Inferior parietal cortex (tissue), 1 donor: ENCODE measurements around the gene ADISSP.

Experiments used
- DNase-seq: peaks from one replicate; pipeline ENCODE4 v3.0.0-alpha.2; 2016; ENCODE audit errors: extremely low spot score

ADISSP gene

DNA sequence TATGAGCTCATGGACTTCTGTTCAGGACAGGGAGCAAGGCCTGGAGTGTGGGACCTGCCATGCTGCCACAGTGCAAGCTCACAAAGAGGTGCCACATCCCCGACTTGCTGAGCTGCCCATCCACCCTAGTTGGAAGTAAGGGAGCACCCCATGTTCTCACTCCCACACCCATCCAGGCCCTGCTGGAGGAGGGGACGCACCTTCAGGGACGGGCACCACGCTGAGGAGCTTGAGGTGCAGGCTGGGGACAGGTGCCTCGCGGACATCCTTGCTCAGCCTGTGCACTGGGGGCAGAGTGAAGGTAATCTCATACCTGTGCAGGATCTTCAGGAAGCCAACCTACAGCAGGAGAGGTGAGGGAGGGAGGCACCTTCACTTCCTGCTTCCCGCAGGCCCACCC lies 12.3 kb downstream of the ADISSP start:
- DNase-seq = no peak

DNA sequence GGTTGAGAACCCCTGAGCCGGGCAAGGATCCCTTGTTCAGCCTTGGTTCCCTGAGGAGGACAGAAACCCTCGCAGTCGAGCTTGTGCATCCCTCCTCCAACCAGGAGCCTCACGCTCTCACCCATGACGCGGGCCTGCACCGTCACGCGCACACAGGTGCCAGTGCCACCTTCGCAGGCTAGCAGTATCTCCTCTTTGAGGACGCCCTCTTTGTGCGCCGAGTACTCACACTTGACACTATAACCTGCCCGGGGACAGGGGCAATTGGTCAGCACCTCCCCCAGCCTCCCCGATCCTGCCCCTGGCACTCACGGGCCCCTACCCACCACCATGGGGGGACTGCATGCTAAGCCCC lies 13.3 kb downstream of the ADISSP start:
- DNase-seq = no peak

DNA sequence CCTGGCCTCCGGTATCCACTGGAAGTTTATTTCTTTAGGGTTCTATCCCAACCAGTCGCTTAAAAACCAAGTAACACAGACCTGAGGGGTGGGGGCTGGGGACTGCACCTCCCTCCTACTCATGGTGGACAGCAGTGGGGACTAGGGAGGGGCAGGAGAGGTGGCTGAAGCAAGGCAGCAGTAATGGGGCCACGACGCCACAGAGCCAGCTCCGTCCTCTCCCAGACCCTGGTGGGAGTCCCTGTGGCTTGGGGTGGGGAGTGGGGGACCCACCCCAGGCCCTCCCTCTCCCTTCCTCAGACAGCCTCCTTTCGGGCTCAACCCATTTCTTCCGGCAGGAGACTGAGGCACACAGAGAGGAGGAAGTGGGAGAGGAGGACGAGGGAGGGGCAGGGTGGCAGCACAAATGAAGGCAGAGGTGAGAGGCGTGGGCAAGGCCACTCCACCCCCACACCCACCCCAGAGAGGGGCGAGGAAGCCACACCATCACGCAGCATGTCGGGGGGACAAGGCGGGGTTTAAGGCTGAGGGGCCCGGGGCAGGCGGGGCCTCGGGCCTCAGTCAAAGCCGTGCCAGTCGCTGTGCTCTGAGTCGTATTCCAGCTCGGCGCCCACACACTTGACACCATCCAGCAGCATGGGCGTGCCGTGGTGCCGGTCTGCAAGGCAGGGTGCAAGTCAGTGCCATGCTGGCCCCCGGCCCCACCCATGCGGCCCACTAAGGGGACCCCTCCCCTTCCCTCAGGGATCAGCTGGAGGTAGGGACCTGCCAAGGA lies 13.9 kb downstream of the ADISSP start:
- DNase-seq = no peak

DNA sequence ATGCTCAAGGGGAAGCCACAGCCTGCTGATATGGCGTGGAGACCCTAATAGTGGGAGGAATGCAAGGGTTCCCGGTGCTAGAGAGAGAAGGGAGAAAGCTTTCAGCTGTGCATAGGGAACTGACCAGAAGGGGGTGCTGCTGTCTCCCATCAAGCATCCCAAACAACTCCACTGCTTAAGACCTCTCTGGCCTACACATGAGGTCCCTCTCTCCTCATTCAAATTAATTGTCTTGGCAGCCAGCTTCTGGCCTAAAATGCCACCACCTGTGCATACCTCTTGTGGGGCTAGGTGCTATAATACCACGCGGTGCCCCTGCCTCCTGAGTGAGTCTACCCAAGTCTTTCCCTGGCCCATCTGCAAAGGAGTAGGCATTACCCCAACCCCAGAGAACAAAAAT lies 14.5 kb downstream of the ADISSP start:
- peak; percentile 64 for DNase-seq

DNA sequence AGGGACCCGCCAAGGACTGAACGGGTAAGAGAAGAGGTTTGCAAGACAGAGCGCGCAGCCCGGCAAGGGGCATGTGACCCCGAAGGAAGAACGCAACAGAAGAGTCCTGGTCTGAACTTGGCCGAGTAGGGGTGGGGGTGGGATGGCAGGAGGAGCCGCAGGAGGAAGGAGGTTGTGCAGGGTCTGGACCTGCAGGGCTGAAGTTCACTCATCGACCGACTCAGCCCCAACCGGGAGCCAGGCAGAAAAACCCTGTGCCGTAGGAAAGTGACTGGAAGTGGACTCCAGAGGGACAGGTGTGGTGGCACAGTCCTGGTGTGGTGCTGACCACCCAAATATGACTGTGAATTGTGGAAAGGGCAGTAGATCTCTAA lies 15.2 kb downstream of the ADISSP start:
- no peak for DNase-seq

DNA sequence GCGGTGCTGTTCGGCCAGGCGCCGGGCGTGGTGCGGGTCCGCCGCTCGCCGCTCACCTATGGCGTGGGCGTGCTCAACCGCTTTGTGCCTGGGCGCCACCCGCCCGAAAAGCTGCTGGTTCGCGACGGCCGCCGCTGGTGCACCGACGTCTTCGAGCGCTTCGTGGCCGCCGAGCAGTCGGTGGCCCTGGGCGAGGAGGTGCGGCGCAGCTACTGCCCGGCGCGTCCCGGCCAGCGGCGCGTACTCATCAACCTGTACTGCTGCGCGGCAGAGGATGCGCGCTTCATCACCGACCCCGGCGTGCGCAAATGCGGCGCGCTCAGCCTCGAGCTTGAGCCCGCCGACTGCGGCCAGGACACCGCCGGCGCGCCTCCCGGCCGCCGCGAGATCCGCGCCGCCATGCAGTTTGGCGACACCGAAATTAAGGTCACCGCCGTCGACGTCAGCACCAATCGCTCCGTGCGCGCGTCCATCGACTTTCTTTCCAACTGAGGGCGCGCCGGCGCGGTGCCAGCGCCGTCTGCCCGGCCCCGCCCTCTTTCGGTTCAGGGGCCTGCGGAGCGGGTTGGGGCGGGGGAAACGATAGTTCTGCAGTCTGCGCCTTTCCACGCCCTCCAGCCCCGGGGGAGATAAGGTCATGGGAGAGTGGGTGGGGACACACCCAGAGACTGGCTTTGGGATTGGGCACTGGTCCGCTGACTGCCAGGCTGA lies 15.7 kb downstream of the ADISSP start:
- no peak for DNase-seq

DNA sequence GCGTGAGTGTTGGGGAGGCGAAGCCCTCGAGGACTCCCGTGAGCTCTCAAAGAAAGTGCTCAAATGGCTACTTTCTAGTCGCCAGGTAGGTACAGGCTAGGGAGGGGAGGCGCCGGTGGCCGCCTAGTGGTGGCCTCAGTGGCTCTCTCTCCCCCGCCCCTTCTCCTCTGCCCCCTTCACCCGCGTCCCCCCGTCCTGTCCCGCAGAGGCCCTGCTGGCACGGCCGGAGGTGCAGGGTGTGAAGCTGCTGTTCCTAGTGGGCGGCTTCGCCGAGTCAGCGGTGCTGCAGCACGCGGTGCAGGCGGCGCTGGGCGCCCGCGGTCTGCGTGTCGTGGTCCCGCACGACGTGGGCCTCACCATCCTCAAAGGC lies 16.3 kb downstream of the ADISSP start:
- no peak for DNase-seq

DNA sequence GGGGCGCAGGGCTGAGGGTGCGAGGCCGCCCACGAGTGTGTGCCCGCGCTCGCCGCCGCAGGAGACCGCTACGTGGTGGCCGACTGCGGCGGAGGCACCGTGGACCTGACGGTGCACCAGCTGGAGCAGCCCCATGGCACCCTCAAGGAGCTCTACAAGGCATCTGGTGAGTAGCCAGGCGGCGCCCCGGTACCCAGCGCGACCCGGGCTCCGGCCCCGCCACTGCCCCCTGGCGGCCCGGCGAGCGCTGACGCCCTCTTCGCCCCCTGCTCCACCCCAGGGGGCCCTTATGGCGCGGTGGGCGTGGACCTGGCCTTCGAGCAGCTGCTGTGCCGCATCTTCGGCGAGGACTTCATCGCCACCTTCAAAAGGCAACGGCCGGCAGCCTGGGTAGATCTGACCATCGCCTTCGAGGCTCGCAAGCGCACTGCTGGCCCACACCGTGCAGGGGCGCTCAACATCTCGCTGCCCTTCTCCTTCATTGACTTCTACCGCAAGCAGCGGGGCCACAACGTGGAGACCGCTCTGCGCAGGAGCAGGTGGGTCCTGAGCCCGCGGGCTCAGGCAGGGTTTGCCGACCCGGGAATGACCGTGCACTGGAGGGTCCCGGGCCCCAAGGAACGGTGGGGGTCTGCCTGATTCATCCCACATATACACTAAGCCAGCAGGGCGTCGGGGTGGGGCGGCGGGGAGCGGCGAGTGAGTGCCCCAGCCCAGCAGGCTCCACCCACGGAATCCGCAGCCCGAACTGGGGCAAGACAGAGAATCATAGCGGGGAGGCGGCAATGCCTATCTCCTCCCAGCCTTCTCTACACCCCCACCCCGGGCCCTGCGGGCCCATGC lies 17.6 kb downstream of the ADISSP start:
- DNase-seq = no peak

DNA sequence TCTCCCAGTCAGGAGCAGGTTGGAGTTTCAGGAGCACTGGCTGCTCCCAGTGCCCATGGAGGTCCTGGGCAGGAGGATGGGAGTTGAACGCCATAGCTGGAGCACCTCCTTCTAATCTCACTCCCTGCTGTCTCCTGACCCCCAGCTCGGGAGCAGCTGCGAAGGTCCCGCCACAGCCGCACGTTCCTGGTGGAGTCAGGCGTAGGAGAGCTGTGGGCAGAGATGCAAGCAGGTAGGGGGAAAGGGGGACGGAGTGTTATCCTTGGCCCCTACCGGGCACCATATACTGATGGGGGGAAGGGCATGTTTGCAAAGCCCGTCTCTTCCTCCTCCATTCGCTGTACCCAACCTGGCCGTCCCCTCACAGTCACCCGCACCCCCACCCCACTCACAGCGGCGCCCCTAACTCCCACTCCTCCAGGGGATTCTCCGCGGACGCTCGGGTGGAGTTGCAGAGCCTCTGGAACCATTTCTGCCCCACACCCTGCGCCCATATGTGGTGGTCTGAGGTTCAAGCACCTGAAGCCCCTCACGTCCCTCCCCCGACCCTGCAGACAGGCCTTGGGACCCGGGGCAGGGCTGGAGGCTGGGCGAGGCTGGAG lies 18.4 kb downstream of the ADISSP start:
- DNase-seq = no peak

DNA sequence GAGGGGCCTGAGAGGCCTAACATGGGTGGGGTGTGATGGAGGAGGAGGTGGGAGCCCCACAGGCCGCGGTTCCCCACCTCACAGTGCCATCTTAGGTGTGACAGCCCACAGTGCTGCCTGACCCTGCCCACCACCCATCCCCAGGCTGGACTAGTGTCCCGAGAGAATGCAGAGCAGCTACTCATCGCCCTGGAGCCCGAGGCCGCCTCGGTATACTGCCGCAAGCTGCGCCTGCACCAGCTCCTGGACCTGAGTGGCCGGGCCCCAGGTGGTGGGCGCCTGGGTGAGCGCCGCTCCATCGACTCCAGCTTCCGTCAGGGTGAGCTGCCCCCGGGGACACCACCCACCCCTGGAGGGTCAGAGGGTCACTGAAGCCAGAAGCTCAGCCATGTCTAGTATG lies 19.5 kb downstream of the ADISSP start:
- DNase-seq = no peak

DNA sequence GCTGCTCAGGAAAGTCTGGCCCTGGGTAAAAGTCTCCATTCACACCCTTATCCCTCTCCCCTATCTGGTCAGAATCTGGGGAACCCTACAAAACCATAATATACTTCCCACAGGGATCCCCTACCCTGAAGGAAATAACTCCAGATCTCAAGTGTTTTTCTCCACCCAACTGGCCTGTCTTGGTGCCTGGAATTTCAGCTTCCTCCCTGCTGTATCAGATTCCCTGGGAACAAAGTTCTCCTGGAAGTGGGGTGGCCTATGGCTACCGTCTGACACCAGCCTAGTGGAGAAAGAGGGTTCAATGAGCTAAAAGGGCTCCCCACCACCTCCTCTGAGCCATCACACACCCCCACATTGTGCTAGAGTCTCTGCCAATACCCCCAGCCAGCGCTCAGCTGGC lies 20.1 kb downstream of the ADISSP start:
- DNase-seq = no peak

DNA sequence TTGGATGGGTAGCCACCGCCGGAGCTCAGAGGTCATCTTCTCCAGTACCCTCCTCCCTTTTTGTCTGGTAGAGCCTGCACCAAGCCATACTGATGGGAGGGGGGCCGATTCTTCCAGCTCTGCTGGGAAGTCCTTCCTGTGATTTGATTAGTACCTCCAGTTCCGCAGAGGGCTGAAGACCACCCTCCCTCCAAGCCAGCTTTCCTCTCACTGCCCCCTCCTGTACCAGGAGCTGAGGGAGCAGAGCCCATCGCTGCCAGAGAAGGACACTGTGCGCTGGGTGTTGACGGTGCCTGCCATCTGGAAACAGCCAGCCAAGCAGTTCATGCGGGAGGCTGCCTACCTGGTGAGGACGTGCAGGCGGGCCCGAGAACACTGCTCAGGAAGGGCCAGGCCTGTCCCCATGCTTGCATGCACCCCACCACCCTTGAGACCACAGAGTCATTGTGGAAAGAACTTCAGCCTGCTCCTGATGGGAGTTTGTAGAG lies 21.8 kb downstream of the ADISSP start:
- DNase-seq = no peak

DNA sequence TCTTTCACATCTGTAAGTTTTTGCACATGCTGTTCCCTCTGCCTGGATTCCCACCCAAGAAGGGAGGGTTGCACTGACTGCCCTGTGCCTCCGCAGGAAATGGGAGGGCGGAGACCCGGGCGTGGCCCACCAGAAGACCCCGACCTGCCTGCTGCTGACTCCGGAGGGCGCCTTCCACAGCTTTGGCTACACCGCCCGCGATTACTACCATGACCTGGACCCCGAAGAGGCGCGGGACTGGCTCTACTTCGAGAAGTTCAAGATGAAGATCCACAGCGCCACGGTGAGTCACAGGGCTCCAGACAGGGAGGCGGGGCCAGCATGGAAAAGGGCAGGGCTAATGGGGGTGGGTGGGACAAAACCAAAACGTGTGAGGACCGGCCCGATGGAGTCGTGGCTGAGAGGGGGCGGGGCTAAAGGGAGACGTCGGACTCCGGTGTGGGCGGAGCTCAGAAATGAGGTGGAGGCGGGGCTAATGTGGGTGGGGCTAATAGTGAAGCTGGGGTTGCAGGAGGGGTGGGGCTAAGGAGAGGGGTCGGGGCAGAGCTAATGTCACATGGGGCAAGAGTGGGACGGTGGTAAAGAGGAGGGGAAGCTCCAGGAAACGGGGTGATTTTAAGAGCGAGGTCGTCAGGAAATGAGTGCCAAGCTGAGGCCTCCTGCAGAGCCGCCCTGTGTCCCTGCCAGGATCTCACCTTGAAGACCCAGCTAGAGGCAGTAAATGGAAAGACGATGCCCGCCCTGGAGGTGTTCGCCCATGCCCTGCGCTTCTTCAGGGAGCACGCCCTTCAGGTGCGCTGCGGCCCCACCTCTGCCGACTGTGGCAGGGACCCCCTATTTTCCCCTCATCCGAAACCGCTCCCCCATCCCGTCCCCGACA lies 22.5 kb downstream of the ADISSP start:
- DNase-seq = no peak

DNA sequence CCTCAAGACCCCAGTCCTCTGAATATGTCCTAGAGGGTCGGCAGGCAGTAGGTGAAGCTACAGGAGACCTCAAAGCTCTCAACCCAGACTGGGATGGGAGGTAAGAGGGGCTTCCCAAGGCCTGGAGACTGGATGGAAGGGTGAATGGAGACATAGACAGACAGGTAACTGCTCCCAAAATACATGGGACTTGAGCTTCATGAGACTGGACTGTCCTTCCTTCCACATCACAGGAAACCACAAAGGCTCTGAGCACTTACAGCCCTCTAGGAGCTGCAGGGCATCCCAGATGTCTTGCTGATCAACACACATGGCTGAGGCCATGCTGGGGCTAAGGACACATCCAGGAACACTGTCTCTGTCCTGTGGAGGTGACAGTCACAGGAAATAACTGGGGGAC lies 23.5 kb downstream of the ADISSP start:
- no peak for DNase-seq

DNA sequence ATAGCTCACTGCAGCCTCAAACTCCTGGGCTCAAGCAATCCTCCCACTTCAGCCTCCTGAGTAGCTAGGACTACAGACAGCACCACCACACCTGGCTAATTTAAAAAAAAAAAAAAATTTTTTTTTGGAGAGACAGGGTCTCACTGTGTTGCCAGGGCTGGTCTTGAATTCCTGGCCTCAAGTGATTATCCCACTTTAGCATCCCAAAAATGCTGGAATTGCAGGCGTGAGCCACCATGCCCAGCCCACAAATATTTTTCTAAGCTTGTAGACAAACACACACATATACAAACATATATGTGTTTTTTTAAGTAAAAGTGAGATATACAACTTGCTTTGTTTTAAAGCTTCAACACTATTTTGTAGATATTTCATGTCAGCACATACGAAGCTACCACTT lies 24.3 kb downstream of the ADISSP start:
- DNase-seq = no peak

DNA sequence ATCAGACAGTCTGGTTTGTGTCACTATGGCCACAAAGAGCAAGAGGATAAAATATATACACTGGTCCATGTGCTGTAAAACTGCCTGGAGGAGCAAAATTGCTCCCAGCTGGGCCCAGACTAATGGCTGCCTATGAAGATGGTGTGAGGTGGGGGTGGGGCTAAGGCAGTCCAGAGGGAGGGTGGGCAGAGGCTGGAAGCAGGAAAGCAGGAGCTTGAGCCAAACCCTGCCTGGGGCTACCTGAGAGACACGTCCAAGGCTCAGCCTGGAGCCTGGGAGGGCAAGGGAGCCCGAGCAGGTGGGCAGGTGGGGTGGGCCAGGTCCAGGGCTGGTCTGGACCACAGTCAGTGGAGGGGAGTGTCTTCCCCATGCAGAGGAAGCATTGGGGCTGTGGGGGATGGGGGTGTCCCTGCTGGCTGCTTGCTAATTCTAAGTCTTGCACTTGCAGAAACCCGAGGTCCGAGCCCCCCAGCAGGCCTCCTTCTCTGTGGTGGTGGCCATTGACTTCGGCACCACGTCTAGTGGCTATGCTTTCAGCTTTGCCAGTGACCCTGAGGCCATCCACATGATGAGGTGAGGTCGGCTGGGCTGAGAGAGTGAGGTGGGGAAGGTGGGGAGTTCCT lies 25.6 kb downstream of the ADISSP start:
- no peak for DNase-seq

DNA sequence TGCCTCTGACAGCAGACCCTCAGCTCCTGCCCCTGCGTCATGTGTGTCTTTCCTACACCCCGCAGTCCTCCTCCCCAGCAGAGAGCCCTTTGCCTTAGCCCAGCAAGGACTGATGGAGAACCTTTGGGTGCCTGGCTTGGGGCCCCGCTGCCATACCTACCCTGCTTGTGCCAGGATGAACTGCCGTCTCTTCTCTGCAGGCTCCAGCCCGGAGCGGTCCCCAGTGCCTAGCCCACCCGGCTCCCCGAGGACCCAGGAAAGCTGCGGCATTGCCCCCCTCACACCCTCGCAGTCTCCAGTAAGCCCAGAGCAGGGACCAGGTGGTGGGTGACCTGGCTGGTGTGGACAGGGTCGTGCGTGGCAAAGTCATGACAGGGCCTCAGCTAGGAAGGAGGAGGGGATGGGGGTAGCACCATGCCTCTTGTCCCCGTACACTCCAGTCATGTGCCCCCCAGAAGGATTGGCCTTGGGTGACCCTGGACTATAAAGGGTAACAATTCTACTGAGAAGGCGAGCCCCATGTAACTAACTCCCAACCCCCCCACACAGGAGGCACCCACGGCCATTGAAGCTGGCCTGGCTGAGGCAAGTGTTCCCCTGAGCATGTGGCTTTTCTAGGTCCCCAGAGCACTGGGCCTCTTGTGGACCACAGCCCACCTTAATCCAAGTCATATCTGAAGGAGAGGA lies 26.8 kb downstream of the ADISSP start:
- DNase-seq = no peak

DNA sequence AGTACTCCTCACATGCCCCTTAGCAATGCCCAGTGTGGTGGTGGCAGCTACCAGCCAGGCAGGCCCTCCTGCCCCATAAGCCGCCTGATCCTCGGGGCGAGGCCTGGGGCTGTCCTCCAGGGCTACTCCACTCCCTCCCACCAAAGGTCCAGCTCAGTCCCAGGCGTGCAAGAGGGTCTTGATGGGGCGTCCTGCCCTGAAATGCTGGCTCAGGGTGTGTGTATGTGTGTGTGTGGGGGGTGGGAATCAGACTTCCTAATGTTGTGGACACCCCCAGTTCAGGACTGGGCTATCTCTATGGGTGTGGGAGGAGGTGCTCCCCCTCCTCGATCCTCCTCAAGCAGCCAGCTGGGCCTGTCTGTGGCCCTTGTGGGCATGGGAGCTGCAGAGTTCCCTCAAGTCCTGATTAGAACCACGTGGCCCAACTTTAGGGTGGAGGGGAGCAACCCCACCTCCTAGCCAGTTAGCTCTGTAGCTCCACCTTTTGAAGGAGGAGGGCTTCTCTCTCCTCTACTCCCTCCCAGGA lies 27.6 kb downstream of the ADISSP start:
- no peak for DNase-seq

DNA sequence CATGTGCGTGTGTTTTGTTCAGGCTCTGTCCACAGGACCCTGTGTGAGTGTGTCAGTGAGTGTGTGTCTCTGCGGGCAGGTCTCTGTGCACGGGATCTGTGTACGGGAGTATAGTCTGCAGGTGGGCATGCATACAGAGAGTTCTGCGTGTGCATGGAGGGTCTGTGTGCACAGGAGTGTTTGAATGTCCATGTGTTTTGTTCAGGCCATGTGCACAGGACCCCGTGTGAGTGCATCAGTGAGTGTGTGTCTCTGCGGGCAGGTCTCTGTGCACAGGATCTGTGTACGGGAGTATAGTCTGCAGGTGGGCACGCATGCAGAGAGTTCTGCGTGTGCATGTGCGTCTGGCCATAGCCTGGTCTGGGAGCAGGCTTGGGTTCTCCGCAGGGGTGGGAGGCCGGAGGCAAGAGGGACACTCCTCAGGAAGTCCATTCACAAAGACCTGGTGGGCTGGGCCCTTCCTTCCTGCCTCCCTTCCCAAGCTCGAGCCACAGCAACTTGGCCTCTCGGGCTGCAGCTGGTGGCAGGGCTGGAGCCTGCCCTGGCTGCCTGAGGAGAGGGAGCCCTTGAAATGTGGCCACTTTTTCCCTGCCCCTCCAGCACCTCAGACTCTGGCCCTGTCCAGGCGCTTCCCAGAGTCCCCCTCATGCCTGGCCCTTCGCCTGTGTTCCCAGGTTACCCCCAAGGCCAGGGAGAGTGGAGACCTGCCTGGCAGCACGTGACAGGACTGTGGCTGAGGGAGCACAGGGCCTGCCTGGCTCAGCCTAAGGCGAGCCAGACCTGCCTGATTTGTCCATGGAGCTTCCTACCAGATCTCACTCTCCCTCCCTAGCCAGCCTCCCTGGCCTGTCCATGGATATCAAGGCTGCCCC lies 28.3 kb downstream of the ADISSP start:
- no peak for DNase-seq
